ENCODE measurements around the gene PTP4A2. TPM values are rescaled to one million over a fixed set of nuclear protein-coding genes. Genes with fewer than 3 reads are reported as not detected.

PTP4A2 gene
- total RNA-seq, 4 donors from 2014 or later, result 127 to 184 (median 159) TPM

DNA sequence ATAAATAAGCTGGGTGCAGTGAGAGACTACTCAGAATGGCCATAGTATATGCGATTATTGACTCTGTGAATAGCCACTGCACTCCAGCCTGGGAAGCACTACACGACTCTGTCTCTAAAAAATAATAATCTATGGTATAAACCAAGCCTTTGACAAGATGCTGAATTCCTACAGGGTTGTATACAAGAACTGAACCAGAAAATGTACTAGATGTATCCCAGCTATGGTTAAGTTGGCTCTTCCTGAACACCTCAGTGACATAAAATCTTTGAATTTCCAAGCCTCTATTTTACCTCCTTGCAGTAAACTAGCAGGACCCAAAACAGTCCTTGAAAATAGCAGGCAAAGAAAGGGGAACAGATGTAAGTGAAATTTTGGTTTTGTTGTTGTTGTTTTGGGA is 32.5 kb downstream of the PTP4A2 start:
- no peak for DNase-seq (ENCODE audit: low spot score in 2 of 2)
- Histone ChIP-seq H3K27ac (no peak overlapping the region), H3K4me3 (no peak overlapping the region), H3K36me3 (peaks cover 0 to 54% (median 0%) of the 10 kb centered on the region in 3 donors), H3K9me3 (no peaks in the 10 kb centered on the region), H3K27me3 (no peaks in the 10 kb centered on the region), H3K4me1 (peaks cover 0 to 30% (median 6%) of the 10 kb centered on the region in 4 donors)
- TF ChIP-seq POLR2A (IDR thresholded peaks at IDR 0.05) (no peak), EP300 (IDR thresholded peaks at IDR 0.05) (no peak)
- TF ChIP-seq, protein P1, sequence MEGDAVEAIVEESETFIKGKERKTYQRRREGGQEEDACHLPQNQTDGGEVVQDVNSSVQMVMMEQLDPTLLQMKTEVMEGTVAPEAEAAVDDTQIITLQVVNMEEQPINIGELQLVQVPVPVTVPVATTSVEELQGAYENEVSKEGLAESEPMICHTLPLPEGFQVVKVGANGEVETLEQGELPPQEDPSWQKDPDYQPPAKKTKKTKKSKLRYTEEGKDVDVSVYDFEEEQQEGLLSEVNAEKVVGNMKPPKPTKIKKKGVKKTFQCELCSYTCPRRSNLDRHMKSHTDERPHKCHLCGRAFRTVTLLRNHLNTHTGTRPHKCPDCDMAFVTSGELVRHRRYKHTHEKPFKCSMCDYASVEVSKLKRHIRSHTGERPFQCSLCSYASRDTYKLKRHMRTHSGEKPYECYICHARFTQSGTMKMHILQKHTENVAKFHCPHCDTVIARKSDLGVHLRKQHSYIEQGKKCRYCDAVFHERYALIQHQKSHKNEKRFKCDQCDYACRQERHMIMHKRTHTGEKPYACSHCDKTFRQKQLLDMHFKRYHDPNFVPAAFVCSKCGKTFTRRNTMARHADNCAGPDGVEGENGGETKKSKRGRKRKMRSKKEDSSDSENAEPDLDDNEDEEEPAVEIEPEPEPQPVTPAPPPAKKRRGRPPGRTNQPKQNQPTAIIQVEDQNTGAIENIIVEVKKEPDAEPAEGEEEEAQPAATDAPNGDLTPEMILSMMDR (IDR thresholded peaks at IDR 0.05), result no peak
- WGBS, 2 donors, result 83 to 85% methylated on average over 2 of the region's 2 CpGs

DNA sequence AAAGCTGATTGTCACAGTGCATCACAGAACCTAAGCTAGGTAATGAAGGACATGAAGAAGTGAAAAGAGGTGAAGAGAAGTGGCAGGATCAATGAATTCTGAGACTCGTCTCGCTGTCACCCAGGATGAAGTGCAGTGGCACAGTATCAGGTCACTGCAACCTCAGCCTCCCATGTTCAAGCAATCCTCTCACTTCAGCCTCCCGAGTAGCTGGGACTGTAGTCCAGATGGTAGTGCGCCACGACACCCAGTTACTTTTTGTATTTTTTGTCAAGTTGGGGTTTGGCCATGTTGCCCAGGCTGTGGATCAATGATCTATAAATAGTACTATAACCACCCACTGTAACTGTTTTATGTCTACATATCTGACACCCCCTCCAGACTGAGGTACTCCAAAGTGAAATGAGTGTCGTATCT is 33.1 kb downstream of the PTP4A2 start:
- Histone ChIP-seq H3K36me3 (peaks cover 0 to 49% (median 0%) of the 10 kb centered on the region in 3 donors), H3K27ac (no peak overlapping the region), H3K4me1 (peaks cover 0 to 24% (median 6%) of the 10 kb centered on the region in 4 donors), H3K9me3 (no peaks in the 10 kb centered on the region), H3K4me3 (no peak overlapping the region), H3K27me3 (no peaks in the 10 kb centered on the region)
- 94 to 96% methylated on average over 6 of the region's 6 CpGs for WGBS, 2 donors
- TF ChIP-seq, protein P1 (IDR thresholded peaks at IDR 0.05), result no peak
- TF ChIP-seq POLR2A (IDR thresholded peaks at IDR 0.05) (no peak), EP300 (IDR thresholded peaks at IDR 0.05) (no peak)
- no peak for DNase-seq (ENCODE audit: low spot score in 2 of 2)

DNA sequence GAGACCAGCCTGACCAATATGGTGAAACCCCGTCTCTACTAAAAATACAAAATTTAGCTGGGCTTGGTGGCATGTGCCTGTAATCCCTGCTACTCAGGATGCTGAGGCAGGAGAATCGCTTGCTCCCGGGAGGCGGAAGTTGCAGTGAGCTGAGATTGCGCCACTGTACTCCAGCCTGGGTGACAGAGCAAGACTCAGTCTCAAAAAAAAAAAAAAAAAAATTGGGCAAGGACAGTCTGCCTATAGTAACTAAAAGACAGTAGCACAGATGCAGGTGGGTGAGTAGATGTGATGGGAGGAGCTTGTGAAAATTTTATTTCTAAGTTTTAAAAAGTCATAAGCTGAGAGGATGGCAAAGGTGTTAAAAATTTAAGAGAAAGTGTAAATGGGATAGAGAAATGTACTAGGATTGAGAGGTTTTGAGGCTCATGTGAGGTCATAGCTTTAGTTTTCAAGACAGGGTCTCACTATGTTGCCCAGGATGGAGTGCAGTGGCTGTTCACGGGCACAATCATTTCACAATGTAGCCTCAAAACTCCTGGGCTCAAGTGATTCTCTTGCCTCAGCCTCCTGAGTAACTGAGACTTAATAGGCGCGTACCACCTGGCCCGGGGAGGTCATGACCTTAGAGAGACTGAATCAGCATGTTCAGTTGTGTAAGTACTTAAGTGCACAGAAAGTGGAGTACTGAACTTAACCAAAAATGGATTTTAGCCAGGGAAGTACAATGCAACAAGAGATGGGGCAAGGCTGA is 33.7 kb downstream of the PTP4A2 start:
- TF ChIP-seq, protein P1 (IDR thresholded peaks at IDR 0.05), result no peak
- no peak for TF ChIP-seq POLR2A (IDR thresholded peaks at IDR 0.05)
- TF ChIP-seq EP300 (IDR thresholded peaks at IDR 0.05), result no peak
- H3K4me3 ChIP-seq, result no peak overlapping the region
- H3K27me3 ChIP-seq, result no peaks in the 10 kb centered on the region
- H3K27ac ChIP-seq, result no peak overlapping the region
- H3K9me3 ChIP-seq, result no peaks in the 10 kb centered on the region
- no peak for DNase-seq (ENCODE audit: low spot score in 2 of 2)
- peaks cover 0 to 19% (median 4%) of the 10 kb centered on the region in 4 donors for H3K4me1 ChIP-seq
- H3K36me3 ChIP-seq, result peaks cover 0 to 43% (median 0%) of the 10 kb centered on the region in 3 donors
- 77 to 81% methylated on average over 9 of the region's 9 CpGs for WGBS, 2 donors

DNA sequence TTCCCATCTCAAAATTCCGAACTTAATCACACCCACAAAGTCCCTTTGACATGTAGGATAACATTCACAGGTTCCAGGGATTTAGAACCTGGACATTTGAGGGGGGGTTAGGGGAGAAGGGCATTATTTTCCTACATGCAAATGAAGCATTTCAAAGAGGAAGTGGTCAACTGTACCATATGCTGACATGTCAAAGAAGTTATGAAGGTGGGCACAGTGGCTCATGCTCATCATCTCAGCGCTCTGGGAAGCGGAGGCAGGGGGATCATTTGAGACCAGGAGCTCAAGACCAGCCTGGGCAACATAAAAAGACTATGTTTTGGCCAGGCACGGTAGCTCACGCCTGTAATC is 35.7 kb downstream of the PTP4A2 start:
- Histone ChIP-seq H3K27me3 (no peaks in the 10 kb centered on the region), H3K27ac (no peak overlapping the region), H3K4me1 (peaks cover 0 to 7% (median 2%) of the 10 kb centered on the region in 4 donors), H3K4me3 (no peak overlapping the region), H3K36me3 (peaks cover 0 to 25% (median 0%) of the 10 kb centered on the region in 3 donors), H3K9me3 (no peaks in the 10 kb centered on the region)
- no peak for DNase-seq (ENCODE audit: low spot score in 2 of 2)
- WGBS, 2 donors, result 92 to 97% methylated on average over 5 of the region's 5 CpGs
- TF ChIP-seq EP300 (IDR thresholded peaks at IDR 0.05) (no peak), POLR2A (IDR thresholded peaks at IDR 0.05) (no peak)
- TF ChIP-seq, protein P1 (IDR thresholded peaks at IDR 0.05), result no peak

DNA sequence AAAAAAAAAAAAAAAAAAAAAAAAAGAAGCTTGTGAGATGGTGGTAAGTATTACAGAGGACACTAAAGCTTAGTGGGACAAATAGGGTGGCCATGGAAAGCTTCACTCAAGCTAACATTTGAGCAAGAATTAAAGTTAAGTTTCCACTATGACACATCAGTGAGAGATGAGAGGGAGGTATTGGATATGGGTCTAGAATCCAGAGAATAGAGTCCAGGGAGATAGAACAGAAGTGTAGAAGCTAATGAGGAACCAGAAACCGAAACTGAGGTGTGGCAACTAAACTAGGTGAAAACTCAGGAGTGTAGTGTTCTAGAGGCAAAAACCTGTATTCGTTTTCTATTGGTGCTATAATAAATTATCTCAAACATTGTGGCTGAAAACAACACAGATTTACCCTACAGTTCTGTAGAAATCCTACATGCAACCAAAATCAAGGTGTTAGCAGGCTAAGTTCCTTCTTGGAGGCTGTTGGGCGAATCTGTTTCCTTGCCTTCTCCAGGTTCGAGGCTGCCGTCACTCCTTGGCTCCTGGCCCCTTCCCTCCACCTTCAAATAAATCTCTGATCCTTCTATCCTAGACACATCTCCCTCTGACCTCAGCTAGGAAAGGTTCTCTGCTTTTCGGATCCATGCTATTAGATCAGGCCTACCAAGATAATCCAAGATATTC is 36.2 kb downstream of the PTP4A2 start:
- Histone ChIP-seq H3K4me1 (peaks cover 0 to 6% (median 2%) of the 10 kb centered on the region in 4 donors), H3K27ac (no peak overlapping the region), H3K36me3 (peaks cover 0 to 20% (median 0%) of the 10 kb centered on the region in 3 donors), H3K4me3 (no peak overlapping the region), H3K27me3 (no peaks in the 10 kb centered on the region), H3K9me3 (no peaks in the 10 kb centered on the region)
- TF ChIP-seq, protein P1 (IDR thresholded peaks at IDR 0.05), result no peak
- TF ChIP-seq POLR2A (IDR thresholded peaks at IDR 0.05), result no peak
- TF ChIP-seq EP300 (IDR thresholded peaks at IDR 0.05), result no peak
- WGBS, 2 donors, result 95 to 99% methylated on average over 6 of the region's 6 CpGs
- no peak for DNase-seq (ENCODE audit: low spot score in 2 of 2)

Data from tibial nerve (tissue), 4 donors.